IMR-90 (cell line): ENCODE data around the gene EED. TPM values are rescaled to one million over a fixed set of nuclear protein-coding genes. Genes with fewer than 3 reads are reported as not detected.

ENCODE experiments used
- ATAC-seq: fragments of 200-7000 bp; cut with Tn5 transposase; 2 replicates; pipeline ENCODE4 v1.9.1; 2020; ENCODE audit warnings: low read depth, mild to moderate bottlenecking, moderate library complexity
- BruUV-seq: library from RNA; stranded (reverse); fragments of 400-500 nt; replicated peaks from 2 replicates; lab custom pipeline; 2021; lab: Mats Ljungman, UMichigan
- CTCF ChIA-PET: fragments of 300-600 bp; formaldehyde crosslinking; extraction: SDS; loops from one replicate; lab custom pipeline; 2021; ENCODE audit warnings: antibody characterized with exemption; lab: Yijun Ruan, JAX
- POLR2A ChIA-PET: fragments of 300-600 bp; sonication (Branson Sonifier 250); formaldehyde crosslinking; loops from one replicate; lab custom pipeline; 2022; ENCODE audit warnings: antibody characterized with exemption; ENCODE audit not compliant: unreplicated experiment; lab: Charles Lee
- DNase-seq: peaks from one replicate; pipeline ENCODE4 v3.0.0; 2013
- H2AFZ ChIP-seq: replicated peaks from 2 replicates; pipeline ENCODE3; 2013; ENCODE audit warnings: low read length, mild to moderate bottlenecking; ENCODE audit not compliant: poor library complexity
- H2AK5ac ChIP-seq: 2 replicates; pipeline ENCODE4 v1.6.1; 2013; ENCODE audit warnings: low read depth, low read length, inconsistent platforms
- H2AK9ac ChIP-seq: replicated peaks from 2 replicates; pipeline ENCODE3; 2013; ENCODE audit warnings: mild to moderate bottlenecking, low read depth, low read length, moderate library complexity; ENCODE audit not compliant: poor library complexity
- H2BK120ac ChIP-seq: 2 replicates; pipeline ENCODE4 v1.6.1; 2013; ENCODE audit warnings: low read depth, low read length, inconsistent platforms
- H2BK15ac ChIP-seq: 3 replicates; pipeline ENCODE4 v1.6.1; 2013; ENCODE audit warnings: low read depth, low read length, inconsistent platforms
- H2BK20ac ChIP-seq: 2 replicates; pipeline ENCODE4 v1.6.1; 2013; ENCODE audit warnings: low read depth, mild to moderate bottlenecking, inconsistent platforms, low read length, moderate library complexity
- H2BK5ac ChIP-seq: 2 replicates; pipeline ENCODE4 v1.6.1; 2013; ENCODE audit warnings: mild to moderate bottlenecking, low read depth, low read length, inconsistent platforms; ENCODE audit not compliant: poor library complexity, severe bottlenecking
- H3K14ac ChIP-seq: replicated peaks from 2 replicates; pipeline ENCODE4 v1.6.1; 2013; ENCODE audit warnings: low read depth, low read length, inconsistent platforms
- H3K18ac ChIP-seq: 2 replicates; pipeline ENCODE4 v1.6.1; 2013; ENCODE audit warnings: low read depth, low read length, control low read depth
- H3K23ac ChIP-seq: 2 replicates; pipeline ENCODE4 v1.6.1; 2013; ENCODE audit warnings: low read depth, low read length, inconsistent platforms
- H3K27ac ChIP-seq: 2 replicates; pipeline ENCODE4 v1.5.1; 2013; ENCODE audit warnings: mild to moderate bottlenecking, control low read depth, low read length; ENCODE audit not compliant: insufficient read depth
- H3K27me3 ChIP-seq: 2 replicates; pipeline ENCODE4 v1.6.1; 2013; ENCODE audit warnings: low read length; ENCODE audit not compliant: control insufficient read depth, insufficient read depth
- H3K36me3 ChIP-seq: 2 replicates; pipeline ENCODE4 v1.6.1; 2013; ENCODE audit warnings: low read length, mixed read lengths; ENCODE audit not compliant: control insufficient read depth, insufficient read depth
- H3K4ac ChIP-seq: 2 replicates; pipeline ENCODE4 v1.6.1; 2013; ENCODE audit warnings: low read depth, low read length, inconsistent platforms
- H3K4me1 ChIP-seq: 2 replicates; pipeline ENCODE4 v1.6.1; 2013; ENCODE audit warnings: low read length, mixed read lengths; ENCODE audit not compliant: control insufficient read depth, insufficient read depth
- H3K4me2 ChIP-seq: 2 replicates; pipeline ENCODE4 v1.6.1; 2013; ENCODE audit warnings: low read depth, mild to moderate bottlenecking, control low read depth, low read length, moderate library complexity
- H3K4me3 ChIP-seq: 2 replicates; pipeline ENCODE4 v1.5.1; 2013; ENCODE audit warnings: low read depth, mild to moderate bottlenecking, control low read depth, low read length, moderate library complexity; ENCODE audit not compliant: insufficient read depth
- H3K56ac ChIP-seq: 2 replicates; pipeline ENCODE4 v1.6.1; 2013; ENCODE audit warnings: low read length, inconsistent platforms; ENCODE audit not compliant: insufficient read depth; ENCODE audit errors: extremely low read depth
- H3K79me1 ChIP-seq, 2 experiments: 2 replicates each; pipeline ENCODE4 v1.6.1; 2013; ENCODE audit warnings: low read length in 2 of 2, inconsistent platforms in 1 of 2, low read depth in 1 of 2
- H3K9ac ChIP-seq: 2 replicates; pipeline ENCODE4 v1.6.1; 2013; ENCODE audit warnings: low read depth, low read length, control low read depth
- H3K9me1 ChIP-seq: 2 replicates; pipeline ENCODE4 v1.6.1; 2013; ENCODE audit warnings: low read length, inconsistent platforms; ENCODE audit not compliant: insufficient read depth
- H3K9me3 ChIP-seq: 2 replicates; pipeline ENCODE4 v1.6.1; 2013; ENCODE audit warnings: low read length; ENCODE audit not compliant: control insufficient read depth, insufficient read depth
- H4K20me1 ChIP-seq: 2 replicates; pipeline ENCODE4 v1.6.1; 2013; ENCODE audit warnings: low read length, inconsistent platforms; ENCODE audit not compliant: insufficient read depth
- H4K5ac ChIP-seq: 2 replicates; pipeline ENCODE4 v1.6.1; 2013; ENCODE audit warnings: mild to moderate bottlenecking, low read depth, low read length, control low read depth
- H4K8ac ChIP-seq, 2 experiments: 2 replicates each; pipeline ENCODE4 v1.6.1; 2013; ENCODE audit warnings: low read depth in 2 of 2, low read length in 2 of 2, control low read depth in 1 of 2, inconsistent platforms in 1 of 2
- H4K91ac ChIP-seq: 2 replicates; pipeline ENCODE4 v1.6.1; 2013; ENCODE audit warnings: low read depth, low read length, inconsistent platforms; ENCODE audit not compliant: insufficient read depth
- BHLHE40 ChIP-seq: fragments of 150-350 bp; IDR thresholded peaks from 2 replicates; pipeline ENCODE4 v1.6.1; 2016; ENCODE audit warnings: mild to moderate bottlenecking, low read depth, low read length
- CEBPB ChIP-seq: IDR thresholded peaks from 2 replicates; pipeline ENCODE4 v1.6.1; 2012; ENCODE audit warnings: low read depth, low read length, improper control_type of control experiment
- CHD1 ChIP-seq: IDR thresholded peaks from 2 replicates; pipeline ENCODE4 v1.6.1; 2012; ENCODE audit warnings: low read depth, low read length, improper control_type of control experiment
- ELK1 ChIP-seq: fragments of 150-350 bp; IDR thresholded peaks from 2 replicates; pipeline ENCODE4 v1.6.1; 2016; ENCODE audit warnings: low read depth, mild to moderate bottlenecking, low read length, moderate library complexity, borderline replicate concordance
- MAFK ChIP-seq: IDR thresholded peaks from 2 replicates; pipeline ENCODE4 v1.6.1; 2012; ENCODE audit warnings: low read depth, low read length, improper control_type of control experiment
- MAZ ChIP-seq: IDR thresholded peaks from 2 replicates; pipeline ENCODE4 v1.6.1; 2012; ENCODE audit warnings: low read depth, mild to moderate bottlenecking, low read length, improper control_type of control experiment, moderate library complexity, borderline replicate concordance
- MXI1 ChIP-seq: IDR thresholded peaks from 2 replicates; pipeline ENCODE4 v1.6.1; 2012; ENCODE audit warnings: low read depth, mild to moderate bottlenecking, low read length, moderate library complexity, borderline replicate concordance
- NFE2L2 ChIP-seq: fragments of 150-350 bp; IDR thresholded peaks from 2 replicates; pipeline ENCODE4 v1.6.1; 2016; ENCODE audit warnings: low read depth, mild to moderate bottlenecking, low read length
- POLR2A ChIP-seq: IDR thresholded peaks from 2 replicates; pipeline ENCODE4 v1.6.1; 2012; ENCODE audit warnings: mild to moderate bottlenecking, low read depth, low read length
- RAD21 ChIP-seq: IDR thresholded peaks from 2 replicates; pipeline ENCODE4 v1.6.1; 2012; ENCODE audit warnings: low read length, improper control_type of control experiment
- RCOR1 ChIP-seq: IDR thresholded peaks from 2 replicates; pipeline ENCODE4 v1.6.1; 2012; ENCODE audit warnings: mild to moderate bottlenecking, low read length, improper control_type of control experiment; ENCODE audit not compliant: insufficient replicate concordance
- RFX5 ChIP-seq: IDR thresholded peaks from 2 replicates; pipeline ENCODE4 v1.8.0; 2012; ENCODE audit warnings: low read depth, mild to moderate bottlenecking, low read length, moderate library complexity
- USF2 ChIP-seq: fragments of 150-350 bp; IDR thresholded peaks from 2 replicates; pipeline ENCODE4 v1.6.1; 2017; ENCODE audit warnings: mild to moderate bottlenecking, antibody characterized with exemption, low read length, low read depth
- WGBS, 2 experiments: methylation state at CpG; one replicate each; pipeline versions ENCODE4 v1.1.5 to v1.1.7; 2013; ENCODE audit warnings: missing lambda C conversion rate in 2 of 2; ENCODE audit not compliant: insufficient read length in 1 of 2; ENCODE audit errors: extremely low coverage in 2 of 2; 5-methylcytosine and 5-hydroxymethylcytosine counted together
- dilution Hi-C: fragments of 300-500 bp; cut with HindIII; formaldehyde crosslinking; loops from one replicate; pipeline ENCODE4 v1.14.3; 2018; ENCODE audit warnings: low sequenced_read_pairs; ENCODE audit not compliant: unreplicated experiment
- in situ Hi-C: fragments of 300-500 bp; cut with MboI; formaldehyde crosslinking; loops from 3 replicates; pipeline ENCODE4 v1.14.3; 2019; ENCODE audit warnings: low sequenced_read_pairs, inconsistent platforms, mixed read lengths
- intact Hi-C: fragments of 100-400 bp; cut with micrococcal nuclease; formaldehyde crosslinking; loops from 2 replicates; pipeline ENCODE4 v1.10.0; 2022
- polyA plus RNA-seq, 3 experiments: library from polyadenylated mRNA; depleted of rRNA; stranded (reverse); fragments of >200 nt; gene quantifications; 2 replicates each; pipeline ENCODE4 v1.2.3, GENCODE V29; 2012; ENCODE audit warnings: low replicate concordance in 1 of 3
- total RNA-seq: library from RNA; depleted of rRNA; stranded (reverse); fragments of >200 nt; gene quantifications from 2 replicates; pipeline ENCODE4 v1.2.3, GENCODE V29; 2012

The EED gene
- total and polyA plus RNA-seq, 2 of the 4 experiments (the other 2 are of a cell fraction): 11.1 to 11.5 TPM

DNA sequence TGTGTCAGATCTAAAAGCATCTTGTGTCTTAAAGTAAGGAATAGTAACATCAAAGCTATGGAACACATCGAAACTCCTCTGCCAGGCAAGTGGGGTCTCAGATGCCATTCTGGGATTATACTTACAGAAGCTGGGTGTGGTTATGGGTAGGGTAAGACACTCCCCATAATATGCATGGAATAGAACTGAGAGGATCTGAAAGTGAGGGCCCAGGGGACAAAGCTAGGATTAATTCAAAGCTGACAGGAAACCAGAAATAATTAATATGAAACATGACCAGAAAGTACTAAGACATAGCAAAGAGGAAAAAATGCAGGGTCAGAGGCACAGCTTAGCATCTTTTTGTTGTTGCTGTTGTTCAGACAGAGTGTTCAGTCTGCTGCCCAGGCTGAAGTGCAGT is 40.2 kb upstream of the EED start:
- no TSS peak for BruUV-seq

More for the DNA sequence above, 40.2 kb upstream of the EED start:
- Histone ChIP-seq H3K9me1 (no peaks in the 10 kb centered on the region), H2AK9ac (no peak overlapping the region), H2AK5ac (no peak overlapping the region), H4K20me1 (no peaks in the 10 kb centered on the region), H3K9me3 (no peaks in the 10 kb centered on the region), H2BK15ac (no peak overlapping the region), H2BK5ac (no peak overlapping the region), H3K18ac (no peak overlapping the region), H2BK20ac (no peak overlapping the region), H4K5ac (no peak overlapping the region), H3K4ac (no peak overlapping the region), H3K27me3 (no peaks in the 10 kb centered on the region), H3K79me1 (peaks cover 0 to 2% of the 10 kb centered on the region in 2 experiments; a peak in 1 of 4 replicates), H3K56ac (no peak overlapping the region), H4K8ac (no peak overlapping the region), H4K91ac (no peak overlapping the region), H3K4me1 (peaks cover 2% of the 10 kb centered on the region; the same call in 1 of the 2 replicates), H3K9ac (no peak overlapping the region), H3K14ac (no peak overlapping the region), H3K27ac (no peak overlapping the region), H3K36me3 (no peaks in the 10 kb centered on the region), H3K23ac (no peak overlapping the region), H3K4me2 (no peak overlapping the region), H3K4me3 (no peak overlapping the region), H2BK120ac (no peak overlapping the region), H2AFZ (no peak overlapping the region)
- DNase-seq (no peak), ATAC-seq (no peak)
- TF ChIP-seq NFE2L2 (no peak), MXI1 (no peak), CHD1 (no peak), RAD21 (no peak), RCOR1 (no peak), ELK1 (no peak), BHLHE40 (no peak), POLR2A (no peak), MAFK (no peak), USF2 (no peak), CEBPB (no peak), MAZ (no peak), RFX5 (no peak)
- WGBS, 2 experiments: no CpG with 5 or more reads among the region's 1 CpG
- POLR2A ChIA-PET: no interaction called here
- in situ Hi-C loops: loop anchor here (25.0 kb wide), 1 partner anchor 167 kb away; no protein-coding TSS in a partner anchor
- intact Hi-C loops: no loop called here
- dilution Hi-C loops: no loop called here
- CTCF ChIA-PET: interaction anchor here (0.6 to 1.2 kb wide), 4 partner anchors 11 to 310 kb away, joined by 3 to 4 read pairs (median 4); no protein-coding TSS in a partner anchor
